GM21390 (cell line): Measurements from ENCODE around the gene CRTAC1.

Experiments
- ATAC-seq: cut with Tn5 transposase; IDR thresholded peaks from one replicate; pipeline ENCODE4 v1.9.1; 2021; ENCODE audit not compliant: unreplicated experiment

CRTAC1 gene

GRCh38 chr10:97903128-97904017 is 127.0 kb downstream of the CRTAC1 start:
- ATAC-seq, result no peak

- ATAC-seq, result no peak
Observed at GRCh38 chr10:97901381-97901780, 129.0 kb downstream of the CRTAC1 start.

- ATAC-seq, result no peak
Observed at GRCh38 chr10:97898429-97898828, 132.0 kb downstream of the CRTAC1 start.

- no peak for ATAC-seq
Observed at GRCh38 chr10:97896756-97897358, 133.6 kb downstream of the CRTAC1 start.

GRCh38 chr10:97895915-97896314 is 134.5 kb downstream of the CRTAC1 start:
- no peak for ATAC-seq

- ATAC-seq, result no peak
Observed at GRCh38 chr10:97895084-97895483, 135.3 kb downstream of the CRTAC1 start.

- ATAC-seq, result no peak
Observed at GRCh38 chr10:97894092-97894491, 136.3 kb downstream of the CRTAC1 start.

- no peak for ATAC-seq
Observed at GRCh38 chr10:97892939-97893338, 137.5 kb downstream of the CRTAC1 start.

- no peak for ATAC-seq
Observed at GRCh38 chr10:97892506-97892905, 137.9 kb downstream of the CRTAC1 start.

GRCh38 chr10:97891497-97892167 is 138.8 kb downstream of the CRTAC1 start:
- no peak for ATAC-seq

- no peak for ATAC-seq
Observed at GRCh38 chr10:97889461-97890265, 140.8 kb downstream of the CRTAC1 start.

- ATAC-seq, result no peak
Observed at GRCh38 chr10:97888641-97889262, 141.7 kb downstream of the CRTAC1 start.

GRCh38 chr10:97888134-97888533 is 142.3 kb downstream of the CRTAC1 start:
- no peak for ATAC-seq

GRCh38 chr10:97887399-97887798 is 143.0 kb downstream of the CRTAC1 start:
- no peak for ATAC-seq

- ATAC-seq, result no peak
Observed at GRCh38 chr10:97886286-97886685, 144.1 kb downstream of the CRTAC1 start.

GRCh38 chr10:97883092-97883485 is 147.3 kb downstream of the CRTAC1 start:
- ATAC-seq, result no peak

- ATAC-seq, result no peak
Observed at GRCh38 chr10:97882142-97883091, 148.0 kb downstream of the CRTAC1 start.

GRCh38 chr10:97880109-97880508 is 150.3 kb downstream of the CRTAC1 start:
- no peak for ATAC-seq

- ATAC-seq, result no peak
Observed at GRCh38 chr10:97879241-97879640, 151.2 kb downstream of the CRTAC1 start.
